ENCODE measurements around the gene SLC25A28.
"Not testable (repeated sequence)": the region's sequence is repeated elsewhere in the genome, so short reads cannot be mapped to it uniquely, and the experiment has no call there.

SLC25A28 gene

DNA sequence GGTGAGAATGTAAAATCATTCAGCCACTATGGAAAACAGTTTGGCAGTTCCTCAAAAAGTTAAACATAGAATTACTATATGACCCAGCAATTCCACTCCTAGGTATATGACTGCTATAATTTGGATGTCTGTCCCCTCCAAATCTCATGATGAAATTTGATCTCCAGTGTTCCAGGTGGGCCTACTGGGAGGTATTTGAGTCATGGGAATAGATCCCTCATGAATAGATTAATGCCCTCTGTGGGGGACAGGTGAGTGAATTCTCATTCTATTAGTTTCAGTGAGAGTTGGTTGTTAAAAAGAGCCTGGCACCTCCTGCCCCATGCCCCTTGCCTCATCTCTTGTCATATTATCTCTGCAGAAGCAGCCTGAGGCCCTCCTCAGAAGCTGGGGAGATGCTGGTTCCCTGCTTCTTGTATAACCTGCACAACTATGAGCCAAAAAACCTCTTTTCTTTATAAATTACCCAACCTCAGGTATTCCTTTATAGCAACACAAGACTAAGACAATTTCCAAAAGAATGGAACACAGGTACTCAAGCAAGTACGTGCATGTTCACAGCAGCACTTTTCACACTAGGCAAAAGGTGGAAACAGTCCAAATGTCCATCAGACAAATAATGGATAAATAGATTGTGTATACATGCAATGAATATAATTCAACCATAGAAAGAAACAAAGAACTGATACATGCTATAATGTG, 8.8 kb upstream of the SLC25A28 start:
- no peak for DNase-seq (ENCODE audit: low read depth)

DNA sequence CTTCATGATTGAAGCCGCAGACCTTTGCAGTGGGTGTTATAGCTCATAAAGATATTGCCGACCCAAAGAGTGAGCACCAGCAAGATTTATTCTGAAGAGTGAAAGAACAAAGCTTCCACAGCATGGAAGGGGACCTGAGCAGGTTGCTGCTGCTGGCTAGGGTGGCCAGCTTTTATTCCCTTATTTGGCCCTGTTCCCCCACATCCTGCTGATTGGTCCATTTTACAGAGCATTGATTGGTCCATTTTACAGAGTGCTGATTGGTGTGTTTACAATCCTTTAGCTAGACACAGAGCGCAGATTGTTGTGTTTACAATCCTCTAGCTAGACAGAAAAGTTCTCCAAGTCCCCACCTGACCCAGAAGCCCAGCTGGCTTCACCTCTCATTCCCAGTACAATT, 4.9 kb upstream of the SLC25A28 start:
- not testable (repeated sequence) for DNase-seq (ENCODE audit: low read depth)

DNA sequence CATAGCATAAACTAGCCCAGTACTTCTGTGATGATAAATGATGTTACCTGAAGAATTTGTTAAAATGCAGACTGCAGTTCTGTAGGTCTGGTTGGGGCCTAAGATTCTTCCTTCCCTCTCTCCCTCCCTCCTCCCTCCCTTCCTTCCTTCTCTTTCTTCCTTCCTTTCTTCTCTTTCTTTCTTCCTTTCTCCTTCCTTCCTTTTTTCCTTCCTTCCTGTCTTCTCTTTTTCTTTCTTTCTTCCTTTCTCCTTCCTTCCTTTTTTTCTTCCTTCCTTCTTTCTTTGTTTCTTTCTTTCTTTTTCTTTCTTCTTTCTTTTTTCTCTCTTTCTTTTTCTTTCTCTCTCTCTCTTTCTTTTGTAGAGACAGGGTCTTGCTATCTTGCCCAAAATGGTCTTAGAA, 3.7 kb upstream of the SLC25A28 start:
- DNase-seq (ENCODE audit: low read depth) = no peak

DNA sequence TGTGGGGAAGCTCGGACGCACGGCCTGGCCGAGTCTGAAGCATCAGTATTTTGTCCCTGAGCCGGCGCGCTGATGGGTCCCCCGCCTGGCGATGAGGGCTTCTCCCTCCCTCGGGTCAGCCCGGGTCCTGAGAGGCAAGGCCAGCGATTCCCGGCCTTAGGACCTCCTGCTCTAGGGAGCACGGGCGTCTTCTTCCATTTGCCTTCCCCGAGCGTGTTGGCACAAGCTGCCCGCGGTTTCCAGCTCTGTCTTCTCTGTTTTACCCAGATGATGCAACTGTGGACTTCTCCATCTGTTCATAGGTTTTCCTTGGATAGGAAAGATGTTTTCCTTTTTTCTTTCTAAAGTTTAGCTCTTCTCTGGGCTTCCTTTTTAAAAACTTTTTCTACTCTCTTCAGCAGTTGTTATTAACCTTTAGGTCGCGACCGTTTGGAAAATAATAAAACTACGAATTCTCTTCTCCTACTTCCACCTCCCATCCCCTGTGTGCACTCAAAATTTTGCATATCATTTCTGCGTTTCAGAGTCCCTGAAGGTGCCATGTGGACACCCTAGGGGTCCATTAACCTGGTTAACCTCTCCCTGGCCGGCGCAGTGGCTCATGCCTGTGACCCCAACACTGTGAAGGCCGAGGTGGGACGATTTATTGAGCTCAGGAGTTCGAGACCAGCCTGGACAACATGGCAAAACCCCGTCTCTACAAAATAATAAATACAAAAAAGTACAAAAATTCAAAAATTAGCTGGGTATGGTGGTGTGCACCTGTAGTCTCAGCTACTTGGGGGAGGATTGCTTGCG, 1.4 kb upstream of the SLC25A28 start:
- DNase-seq (ENCODE audit: low read depth) = peak; percentile 62

DNA sequence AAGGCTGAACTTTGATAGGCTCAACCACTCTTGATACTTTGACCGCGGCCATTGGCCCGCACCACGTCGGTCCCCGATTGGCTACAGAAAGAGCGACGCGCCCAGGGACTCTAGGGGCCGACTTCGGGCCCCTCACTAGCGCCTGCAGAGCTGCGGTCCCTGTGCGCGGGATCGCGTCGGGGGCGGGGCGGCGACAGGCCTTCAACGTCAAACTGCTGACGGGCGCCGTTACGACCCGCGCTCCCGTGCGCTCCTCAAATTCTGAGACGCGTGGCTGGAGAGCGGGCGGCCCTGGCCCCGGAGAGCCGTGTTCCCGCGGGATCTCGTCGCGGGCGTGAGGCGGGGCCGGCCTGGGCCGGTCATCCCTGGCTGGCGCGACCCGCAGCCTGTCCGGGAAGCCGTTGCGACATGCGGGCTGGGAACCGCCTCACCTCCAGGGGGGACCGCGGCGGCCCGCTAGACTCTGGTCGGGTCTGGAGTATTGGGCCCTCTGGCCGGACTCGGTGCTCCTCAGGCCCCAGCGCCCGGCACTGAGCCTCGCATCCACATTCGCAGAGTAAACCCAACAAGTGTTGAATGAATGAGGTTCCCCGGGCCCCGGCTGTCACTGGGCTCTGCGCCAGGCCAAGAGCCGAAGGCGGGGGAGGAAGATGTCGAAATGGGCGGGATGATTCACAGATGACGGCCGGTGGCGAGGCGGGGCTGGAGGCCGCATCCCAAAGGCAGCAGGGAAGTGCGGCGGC, 643 bp upstream of the SLC25A28 start:
- DNase-seq (ENCODE audit: low read depth) = peak; percentile 90

DNA sequence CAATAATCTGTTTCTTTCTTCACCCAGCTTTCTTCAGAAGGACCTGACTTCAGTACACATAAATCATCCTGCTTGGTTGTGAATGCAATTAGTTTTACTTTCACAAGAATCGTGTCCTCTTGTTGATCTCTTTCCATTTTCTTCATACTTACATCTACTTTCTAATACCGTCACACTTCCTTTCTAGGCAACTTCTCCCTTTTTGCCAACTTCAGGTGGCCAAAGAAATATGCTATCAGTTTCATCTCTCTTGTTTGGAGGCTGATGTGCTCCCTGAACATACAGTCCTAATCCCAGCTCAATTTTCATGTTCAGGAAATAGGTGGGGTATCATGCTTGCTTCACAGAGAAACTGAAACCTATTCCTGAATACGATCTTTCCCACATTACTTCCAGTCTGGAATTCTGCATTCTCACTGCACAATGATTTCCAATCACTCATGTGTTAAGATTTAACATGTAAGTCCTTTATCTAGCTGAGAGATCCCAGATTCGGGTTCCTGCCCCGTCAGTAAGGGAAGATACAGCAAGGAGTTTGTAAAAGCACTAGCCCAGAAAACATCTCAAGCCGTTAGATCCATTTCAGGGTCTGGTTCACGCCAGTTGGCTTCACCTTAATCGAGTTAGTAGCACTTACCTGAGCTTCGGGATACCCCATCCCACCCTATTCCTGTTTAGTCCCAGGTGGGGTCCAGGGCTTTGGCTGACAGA, 994 bp downstream of the SLC25A28 start:
- no peak for DNase-seq (ENCODE audit: low read depth)

DNA sequence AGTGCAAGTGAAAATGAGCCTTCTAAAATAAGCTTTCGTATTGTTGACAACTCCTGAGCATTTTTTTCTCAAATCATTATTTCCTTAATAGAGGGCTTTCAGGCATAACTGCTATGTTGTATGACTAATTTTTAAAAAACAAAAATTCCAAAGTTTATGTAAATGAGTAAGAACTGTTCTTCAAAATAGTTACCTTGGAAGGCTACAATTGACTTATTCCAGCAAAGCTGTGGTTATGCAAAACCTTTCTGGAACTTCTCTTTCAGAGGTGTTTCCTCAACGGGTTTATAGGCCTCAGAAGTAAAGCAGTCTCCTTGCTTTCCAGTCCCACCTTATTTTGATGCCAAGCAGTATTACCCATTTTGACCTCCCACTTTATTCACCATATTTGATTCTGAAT, 2.5 kb downstream of the SLC25A28 start:
- no peak for DNase-seq (ENCODE audit: low read depth)

DNA sequence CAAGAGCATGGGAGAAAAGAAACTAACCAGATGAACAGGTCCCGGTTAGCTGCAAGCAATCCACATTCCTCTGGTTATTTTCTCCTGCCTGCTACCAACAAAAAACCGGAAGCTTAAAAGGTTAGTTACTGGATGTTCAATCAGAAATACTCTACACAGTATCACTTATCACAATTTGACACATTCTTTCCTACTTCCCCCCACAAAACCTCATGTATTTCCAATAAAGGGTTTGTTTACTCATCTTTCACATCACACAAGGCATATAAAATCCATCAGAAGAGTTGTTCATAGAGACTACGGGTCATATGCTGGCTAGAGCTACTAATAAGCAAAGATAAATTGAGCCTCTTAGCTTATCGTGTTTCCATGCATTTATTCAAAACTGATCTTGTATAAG, 4.8 kb downstream of the SLC25A28 start:
- DNase-seq (ENCODE audit: low read depth) = no peak

DNA sequence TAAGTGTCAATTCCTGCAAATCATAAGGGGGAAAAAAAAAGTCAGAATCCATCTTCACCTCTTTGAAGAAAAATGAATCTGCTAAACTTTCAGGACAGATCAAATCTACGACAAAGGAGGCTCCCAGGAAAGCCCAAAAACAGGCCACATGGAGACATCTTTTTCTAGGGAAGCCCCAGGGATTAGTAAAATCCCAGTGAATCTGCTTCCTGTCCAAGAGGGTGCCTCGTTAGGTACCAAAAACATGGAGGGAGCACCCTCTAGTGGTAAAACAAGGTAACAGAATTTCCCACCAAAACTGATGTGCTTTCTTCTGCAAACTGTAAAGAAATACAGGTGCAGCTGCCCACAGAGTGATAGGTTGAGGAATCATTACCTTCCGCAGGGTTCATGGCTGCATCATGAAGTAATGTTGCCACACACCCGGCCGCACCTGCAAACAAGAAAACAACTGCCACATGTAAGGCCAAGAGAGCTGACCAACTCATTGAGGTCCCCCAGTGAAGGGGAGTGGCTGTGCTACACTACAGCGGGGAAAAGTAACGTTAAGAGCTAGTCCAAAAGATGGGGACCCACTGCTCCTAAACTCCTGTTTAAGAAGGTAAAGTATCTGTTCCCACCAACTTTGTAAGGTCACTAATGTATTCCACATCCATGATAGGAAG, 7.9 kb downstream of the SLC25A28 start:
- DNase-seq (ENCODE audit: low read depth) = peak; percentile 35

DNA sequence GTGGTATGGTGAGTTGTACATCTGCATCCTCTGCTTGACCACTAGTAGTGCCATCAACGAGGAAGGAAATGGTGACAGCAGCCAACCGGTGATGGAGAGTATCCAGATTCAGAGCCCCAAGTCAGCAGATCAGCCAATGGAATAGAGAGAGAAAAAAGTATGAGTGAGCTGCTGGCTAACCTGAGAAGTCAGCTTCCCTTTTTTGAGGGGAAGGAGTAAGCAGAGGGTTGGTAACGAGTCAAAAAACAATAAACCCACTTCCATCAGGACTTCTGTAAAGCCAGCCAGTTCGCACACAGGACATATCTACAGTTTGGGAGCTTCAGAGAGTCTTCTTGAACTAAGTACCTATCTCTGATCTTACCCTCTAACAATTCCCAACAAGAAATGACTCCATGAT, 8.9 kb downstream of the SLC25A28 start:
- DNase-seq (ENCODE audit: low read depth) = no peak

DNA sequence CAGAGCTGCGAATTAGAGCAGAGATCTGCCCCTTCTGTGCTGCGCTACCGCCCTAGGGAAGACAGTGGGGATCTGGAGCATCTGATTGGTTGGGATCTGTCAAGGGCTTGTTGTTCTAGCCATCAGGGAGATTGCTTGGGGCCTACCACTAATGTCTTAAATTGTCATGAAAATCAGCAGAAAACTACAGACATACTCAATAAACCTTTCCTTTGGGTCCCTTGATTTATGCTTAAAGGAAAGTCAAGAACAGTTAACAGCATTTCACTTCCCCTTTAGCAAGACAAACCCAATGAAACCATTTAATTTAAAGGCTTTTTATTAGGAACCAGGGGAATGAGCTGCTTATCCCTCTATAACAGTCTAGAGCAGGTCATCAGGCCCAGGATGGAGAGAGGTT, 10.0 kb downstream of the SLC25A28 start:
- no peak for DNase-seq (ENCODE audit: low read depth)

DNA sequence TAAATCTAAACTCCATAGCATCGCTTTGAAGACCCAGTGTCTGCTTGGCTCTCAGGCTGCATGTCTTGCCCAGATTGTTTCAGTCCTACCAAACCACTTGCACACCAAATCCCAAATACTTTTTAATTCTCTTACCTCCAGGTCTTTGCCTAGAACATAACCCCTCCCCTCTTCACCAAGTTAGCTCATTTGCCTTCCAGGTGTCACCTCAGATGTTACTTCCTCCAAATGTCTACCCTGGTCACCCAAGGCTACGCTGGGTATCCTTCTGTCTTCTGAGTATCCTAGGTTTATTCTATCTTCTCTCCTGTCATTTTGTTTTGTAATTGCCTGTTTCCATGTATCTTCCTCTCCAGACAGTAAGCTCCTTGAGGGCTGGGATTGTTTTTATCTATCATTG, 11.1 kb downstream of the SLC25A28 start:
- DNase-seq (ENCODE audit: low read depth) = no peak

DNA sequence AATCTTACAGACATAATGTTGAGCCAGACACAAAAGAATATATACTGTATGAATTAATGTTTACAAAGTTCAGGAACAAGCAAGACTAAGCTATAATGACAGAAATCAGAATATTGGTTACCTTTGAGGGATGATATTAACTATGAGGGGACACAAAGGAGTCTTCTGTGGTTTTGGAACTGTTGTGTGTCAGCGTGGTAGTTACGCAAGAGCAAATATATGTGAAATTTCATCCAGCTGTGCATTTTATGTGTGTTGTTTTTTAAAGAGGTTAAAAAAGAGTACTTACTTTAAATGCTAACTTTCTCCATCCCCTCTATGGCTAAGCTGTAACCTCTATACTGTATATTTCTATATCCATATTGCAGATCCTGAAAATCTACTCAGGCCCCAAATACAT, 14.9 kb downstream of the SLC25A28 start:
- no peak for DNase-seq (ENCODE audit: low read depth)

DNA sequence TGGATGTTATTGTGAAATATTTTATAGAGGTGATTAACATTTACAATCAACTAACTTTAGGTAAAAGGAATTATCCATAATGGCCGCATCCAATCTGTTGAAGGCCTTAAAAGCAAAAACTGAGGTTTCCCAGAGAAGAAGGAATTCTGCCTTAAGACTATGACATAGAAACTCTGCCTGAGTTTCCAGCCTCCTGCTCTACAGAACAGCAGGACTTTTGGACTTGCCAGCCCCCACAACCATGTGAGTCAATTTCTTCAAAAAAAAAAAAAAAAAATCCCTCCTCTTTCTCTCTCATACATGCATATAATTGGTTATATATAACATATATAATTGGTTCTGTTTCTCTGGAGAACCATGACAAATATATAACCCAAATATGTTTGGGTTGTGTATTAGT, 15.4 kb downstream of the SLC25A28 start:
- DNase-seq (ENCODE audit: low read depth) = no peak

DNA sequence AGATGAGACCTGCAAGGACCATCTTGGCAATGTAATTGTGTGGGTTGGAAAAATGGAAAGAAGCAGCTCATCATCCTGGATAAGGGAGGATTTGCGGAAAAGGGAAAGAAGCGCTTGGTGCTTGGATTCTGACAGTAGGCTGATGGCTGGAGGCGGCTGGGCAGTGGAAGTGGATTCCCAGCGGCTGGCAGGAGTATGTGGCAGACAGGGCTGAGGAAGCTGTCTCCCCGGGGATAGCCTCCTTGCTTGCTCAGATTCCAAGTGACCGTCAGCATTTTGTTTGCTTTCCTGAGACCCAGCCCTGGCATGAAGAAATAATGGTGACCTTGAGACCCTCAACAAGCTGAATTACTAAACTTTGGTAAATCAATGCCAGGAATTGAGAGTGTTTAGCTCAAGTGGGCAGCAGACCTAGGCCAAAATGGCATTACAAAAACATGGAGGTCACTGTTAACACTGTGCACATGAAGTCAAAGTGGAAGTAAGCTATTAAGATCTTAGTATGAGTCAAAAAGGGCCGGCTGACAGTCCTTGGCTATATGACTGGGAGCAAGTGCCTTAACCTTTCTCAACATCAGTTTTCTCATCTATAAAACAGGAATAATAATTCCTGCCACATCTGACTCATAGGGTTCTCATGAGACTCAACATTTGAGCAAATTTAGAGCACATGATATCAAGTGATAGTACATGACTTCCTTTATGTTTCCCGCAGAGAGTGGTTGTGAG, 21.3 kb downstream of the SLC25A28 start:
- no peak for DNase-seq (ENCODE audit: low read depth)

DNA sequence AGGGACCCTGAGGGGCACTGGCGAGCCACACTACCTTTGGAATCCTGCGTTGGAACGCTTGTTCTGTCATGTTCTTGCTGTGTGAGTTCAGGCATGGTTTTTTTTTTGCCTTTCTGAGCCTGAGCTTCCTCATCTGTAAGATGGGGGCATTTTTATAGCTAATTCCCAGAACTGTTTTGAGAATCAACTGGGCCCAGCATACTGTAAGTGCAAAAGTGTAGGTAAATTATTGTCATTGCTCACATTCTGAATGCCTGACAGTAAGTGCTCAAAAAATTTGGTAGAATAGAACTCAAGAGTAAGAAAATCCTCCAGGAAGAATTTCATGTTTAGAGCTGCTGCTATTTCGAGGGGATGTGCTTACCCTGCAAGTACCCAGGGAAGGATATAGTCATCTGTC, 22.2 kb downstream of the SLC25A28 start:
- DNase-seq (ENCODE audit: low read depth) = no peak

DNA sequence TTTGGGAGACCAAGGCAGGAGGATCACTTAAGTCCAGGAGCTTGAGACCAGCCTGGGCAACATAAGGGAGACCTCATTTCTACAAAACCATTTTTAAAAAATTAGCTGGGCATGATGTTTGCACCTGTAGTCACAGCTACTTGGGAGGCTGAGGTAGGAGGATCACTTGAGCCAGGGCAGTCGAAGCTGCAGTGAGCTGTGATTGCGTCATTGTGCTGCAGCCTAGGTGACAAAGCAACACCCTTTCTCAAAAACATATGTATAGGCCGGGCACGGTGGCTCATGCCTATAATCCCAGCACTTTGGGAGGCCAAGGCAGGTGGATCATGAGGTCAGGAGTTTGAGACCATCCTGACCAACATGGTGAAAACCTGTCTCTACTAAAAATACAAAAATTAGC, 23.5 kb downstream of the SLC25A28 start:
- DNase-seq (ENCODE audit: low read depth) = not testable (repeated sequence)

DNA sequence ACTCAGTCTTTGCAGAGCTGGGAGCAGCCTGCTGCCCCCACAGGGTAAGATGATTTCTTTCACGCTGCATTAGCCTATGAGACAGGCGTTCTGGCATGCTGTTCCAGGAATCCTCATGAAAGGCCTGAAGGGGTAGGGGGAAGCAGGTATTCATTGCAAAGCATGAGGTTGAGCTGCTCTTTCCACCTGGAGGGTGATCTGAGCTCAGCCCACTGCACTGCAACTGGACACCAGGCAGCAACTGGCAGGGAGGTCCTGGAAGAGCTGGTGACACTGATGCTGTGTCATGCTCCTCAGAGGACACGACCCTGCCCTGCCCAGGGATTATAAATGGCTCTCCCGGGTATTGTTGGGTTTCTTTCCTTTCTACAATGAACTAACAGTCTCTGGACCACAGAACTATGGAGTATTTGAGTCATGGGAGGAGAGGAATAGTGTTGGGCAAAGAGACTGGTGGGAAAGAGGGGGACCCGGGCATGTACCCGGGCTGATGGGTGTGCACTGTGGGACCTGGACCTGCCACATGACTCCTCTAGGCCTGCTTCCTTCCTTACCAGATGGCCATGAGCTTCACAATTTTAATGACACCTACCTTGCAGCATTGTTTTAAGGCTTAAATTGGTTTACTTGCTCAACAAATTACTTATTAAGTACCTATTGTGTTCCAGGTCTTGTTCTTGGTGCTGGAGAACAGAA, 24.3 kb downstream of the SLC25A28 start:
- peak; percentile 62 for DNase-seq (ENCODE audit: low read depth)

DNA sequence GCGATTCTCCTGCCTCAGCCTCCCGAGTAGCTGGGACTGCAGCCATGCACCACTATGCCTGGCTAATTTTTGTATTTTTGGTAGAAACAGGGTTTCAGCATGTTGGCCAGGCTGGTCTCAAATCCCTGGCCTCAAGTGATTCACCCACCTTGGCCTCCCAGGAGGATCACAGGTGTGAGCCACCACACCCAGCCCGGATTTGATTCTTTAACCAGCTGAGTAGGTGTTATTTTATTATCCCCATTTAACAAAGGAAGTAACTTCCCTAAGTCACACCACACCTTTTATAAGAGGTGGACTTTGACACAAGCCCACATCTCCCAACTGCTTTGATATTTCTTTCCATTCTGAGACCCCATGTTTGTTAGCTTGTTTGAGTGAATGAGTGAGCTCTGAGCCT, 25.0 kb downstream of the SLC25A28 start:
- DNase-seq (ENCODE audit: low read depth) = no peak

DNA sequence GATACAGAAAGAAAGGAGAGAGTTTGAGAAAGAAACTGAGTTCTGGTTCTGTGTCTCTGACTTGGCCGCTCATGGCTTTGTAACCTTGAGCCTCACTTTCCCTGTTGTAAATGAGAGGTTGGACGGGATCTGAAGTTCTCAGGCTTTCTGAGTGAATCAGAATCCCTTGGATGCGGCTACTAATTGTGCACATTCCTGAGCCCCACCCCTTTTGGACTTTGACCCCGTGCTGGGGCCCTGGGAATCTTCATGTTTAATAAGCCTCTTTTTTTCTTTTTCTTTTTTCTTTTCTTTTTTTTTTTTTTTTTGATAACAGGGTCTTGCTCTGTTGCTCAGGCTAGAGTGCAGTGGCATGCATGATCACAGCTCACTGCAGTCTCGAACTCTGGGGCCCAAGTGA, 26.9 kb downstream of the SLC25A28 start:
- no peak for DNase-seq (ENCODE audit: low read depth)

DNA sequence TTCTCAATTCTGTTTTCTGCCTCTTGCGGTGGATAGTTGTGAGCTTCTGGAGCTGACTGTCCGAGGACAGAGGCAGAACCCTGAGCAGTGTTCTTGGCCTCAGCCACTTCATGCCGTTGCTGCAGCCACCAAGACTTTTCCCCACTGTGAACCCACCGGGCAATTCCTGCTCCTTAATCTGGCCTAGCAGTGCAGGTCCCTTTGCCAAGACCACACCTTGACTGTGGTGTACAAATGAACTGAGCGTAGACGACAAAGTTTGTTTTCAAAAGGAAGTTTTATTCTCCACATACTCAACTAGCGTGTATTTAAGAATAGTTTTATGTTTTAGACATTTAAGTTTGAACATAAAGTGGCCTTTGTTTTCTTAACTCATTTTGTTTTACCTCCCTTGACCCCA, 29.4 kb downstream of the SLC25A28 start:
- DNase-seq (ENCODE audit: low read depth) = no peak

Data from stromal cell of bone marrow (primary cell).